Middle frontal gyrus (tissue), 1 donor: ENCODE data around the gene SENP3.

Experiments used
- DNase-seq: peaks from one replicate; pipeline ENCODE4 v3.0.0-alpha.2; 2015; ENCODE audit warnings: low spot score; ENCODE audit errors: extremely low spot score

SENP3 gene

GRCh38 chr17:7555320-7555948 is 6.3 kb upstream of the SENP3 start:
- no peak for DNase-seq

GRCh38 chr17:7556627-7557026 is 5.1 kb upstream of the SENP3 start:
- DNase-seq, result no peak

GRCh38 chr17:7557147-7557764 is 4.5 kb upstream of the SENP3 start:
- no peak for DNase-seq

GRCh38 chr17:7557775-7558543 is 3.8 kb upstream of the SENP3 start:
- no peak for DNase-seq

- no peak for DNase-seq
Observed at GRCh38 chr17:7558544-7559319, 3.0 kb upstream of the SENP3 start, which contains the start of gene TNFSF13. TNFSF13 (plus strand) TSS chr17:7558750; CDS start chr17:7559040, 290 bp downstream.

- DNase-seq, result no peak
Observed at GRCh38 chr17:7559320-7560171, 2.2 kb upstream of the SENP3 start.

GRCh38 chr17:7560172-7561027 is 1.3 kb upstream of the SENP3 start:
- DNase-seq, result no peak

GRCh38 chr17:7561028-7561575 is 617 bp upstream of the SENP3 start:
- DNase-seq, result no peak

GRCh38 chr17:7562208-7562605 is 488 bp downstream of the SENP3 start:
- DNase-seq, result no peak

- DNase-seq, result no peak
Observed at GRCh38 chr17:7563115-7563869, 1.6 kb downstream of the SENP3 start.

- DNase-seq, result no peak
Observed at GRCh38 chr17:7569571-7569970, 7.9 kb downstream of the SENP3 start.

GRCh38 chr17:7570351-7570750 is 8.6 kb downstream of the SENP3 start:
- no peak for DNase-seq

- no peak for DNase-seq
Observed at GRCh38 chr17:7572338-7572587, 10.5 kb downstream of the SENP3 start.

GRCh38 chr17:7572588-7573323 is 11.0 kb downstream of the SENP3 start:
- DNase-seq, result peak; percentile 100

GRCh38 chr17:7573324-7574080 is 11.8 kb downstream of the SENP3 start:
- peak; percentile 76 for DNase-seq

- DNase-seq, result no peak
Observed at GRCh38 chr17:7574176-7574953, 12.6 kb downstream of the SENP3 start.

GRCh38 chr17:7575481-7575883 is 13.8 kb downstream of the SENP3 start:
- no peak for DNase-seq
